GM12874 (cell line): ENCODE measurements around the gene YAP1.

Experiments used
- TF ChIP-seq, protein P1 (sequence below): IDR thresholded peaks from 2 replicates; pipeline ENCODE4 v1.5.1; 2011; ENCODE audit warnings: low read depth, mild to moderate bottlenecking, control low read depth, low read length, moderate library complexity; ENCODE audit not compliant: insufficient read depth

YAP1 gene

DNA sequence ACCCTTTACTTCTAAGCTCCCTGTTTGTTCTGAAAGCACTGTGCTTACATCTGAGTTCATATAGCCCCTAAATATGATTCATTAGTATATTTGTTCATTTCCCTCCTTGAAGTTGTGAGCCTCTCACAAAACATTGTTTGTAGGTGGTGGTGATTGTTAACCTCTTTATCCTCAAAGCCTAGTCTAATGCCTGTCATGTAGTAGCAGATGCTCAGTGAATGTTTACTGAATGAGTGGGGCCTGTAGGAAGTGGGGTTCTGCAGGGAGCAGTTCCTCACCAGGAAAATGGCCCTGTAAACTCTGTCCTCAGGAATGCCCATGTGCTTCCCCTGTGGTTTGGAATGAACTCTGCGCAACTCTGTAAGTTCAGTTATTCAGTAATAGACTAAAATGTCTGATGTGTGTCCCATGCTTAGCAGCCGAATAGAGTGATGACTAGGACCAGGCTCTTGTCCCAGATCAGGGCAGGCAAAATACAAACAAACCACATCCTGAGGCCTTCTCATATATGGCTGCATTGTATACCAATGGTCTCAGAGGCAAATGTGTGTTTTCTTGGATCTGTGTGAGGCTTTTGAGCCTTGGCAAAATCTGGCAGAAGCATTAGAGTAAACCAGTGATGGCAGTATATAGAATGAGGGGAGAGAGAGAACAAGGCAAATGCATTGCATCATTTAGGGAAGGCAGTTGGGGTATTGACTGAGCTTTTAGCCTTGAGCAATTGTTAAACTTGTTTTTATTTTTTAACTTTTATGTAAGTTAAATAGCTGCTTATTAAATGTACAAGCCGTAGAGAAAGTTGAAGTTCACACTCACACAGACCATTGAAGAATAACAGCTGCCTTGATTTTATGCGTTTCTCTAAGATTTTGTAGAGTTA lies 115.7 kb downstream of the YAP1 start:
- TF ChIP-seq, protein P1, sequence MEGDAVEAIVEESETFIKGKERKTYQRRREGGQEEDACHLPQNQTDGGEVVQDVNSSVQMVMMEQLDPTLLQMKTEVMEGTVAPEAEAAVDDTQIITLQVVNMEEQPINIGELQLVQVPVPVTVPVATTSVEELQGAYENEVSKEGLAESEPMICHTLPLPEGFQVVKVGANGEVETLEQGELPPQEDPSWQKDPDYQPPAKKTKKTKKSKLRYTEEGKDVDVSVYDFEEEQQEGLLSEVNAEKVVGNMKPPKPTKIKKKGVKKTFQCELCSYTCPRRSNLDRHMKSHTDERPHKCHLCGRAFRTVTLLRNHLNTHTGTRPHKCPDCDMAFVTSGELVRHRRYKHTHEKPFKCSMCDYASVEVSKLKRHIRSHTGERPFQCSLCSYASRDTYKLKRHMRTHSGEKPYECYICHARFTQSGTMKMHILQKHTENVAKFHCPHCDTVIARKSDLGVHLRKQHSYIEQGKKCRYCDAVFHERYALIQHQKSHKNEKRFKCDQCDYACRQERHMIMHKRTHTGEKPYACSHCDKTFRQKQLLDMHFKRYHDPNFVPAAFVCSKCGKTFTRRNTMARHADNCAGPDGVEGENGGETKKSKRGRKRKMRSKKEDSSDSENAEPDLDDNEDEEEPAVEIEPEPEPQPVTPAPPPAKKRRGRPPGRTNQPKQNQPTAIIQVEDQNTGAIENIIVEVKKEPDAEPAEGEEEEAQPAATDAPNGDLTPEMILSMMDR = no peak

DNA sequence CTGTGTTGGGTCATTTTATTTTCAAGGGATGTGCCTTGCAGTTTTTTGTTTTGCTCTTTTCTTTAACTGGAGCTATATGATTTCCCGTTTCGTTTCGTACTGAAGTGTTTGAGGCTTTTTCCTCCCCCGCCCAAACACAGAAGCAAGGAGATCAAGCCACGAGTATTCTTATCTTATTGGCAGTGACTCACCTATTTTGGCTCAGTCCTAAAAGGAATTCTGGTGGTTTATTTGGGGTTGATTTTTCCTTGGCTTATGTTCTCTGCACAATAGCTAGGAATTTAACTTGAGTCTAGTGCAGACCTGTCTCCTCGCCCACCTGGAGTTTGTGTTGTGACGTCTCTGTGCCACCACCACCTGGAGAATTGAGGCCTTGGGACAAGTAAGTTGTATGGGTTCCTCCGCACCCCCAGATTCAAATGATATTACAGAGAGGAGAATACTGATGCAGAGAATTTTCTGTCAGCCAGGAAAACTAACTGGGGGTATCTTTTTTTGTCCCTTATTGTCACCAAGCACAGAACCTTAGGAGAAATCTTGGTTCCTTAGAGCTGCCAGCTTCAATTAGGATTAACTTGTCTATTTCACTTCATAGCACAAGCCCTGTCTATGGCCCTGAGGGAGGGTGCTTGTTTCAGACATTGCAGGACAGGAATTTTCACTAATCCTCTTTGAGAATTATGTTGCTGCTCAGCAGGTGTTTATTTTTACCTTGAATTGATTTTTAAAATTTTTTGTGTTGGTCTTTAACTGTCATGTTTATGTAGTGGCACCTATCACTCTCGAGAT lies 116.6 kb downstream of the YAP1 start:
- TF ChIP-seq, protein P1 = no peak

DNA sequence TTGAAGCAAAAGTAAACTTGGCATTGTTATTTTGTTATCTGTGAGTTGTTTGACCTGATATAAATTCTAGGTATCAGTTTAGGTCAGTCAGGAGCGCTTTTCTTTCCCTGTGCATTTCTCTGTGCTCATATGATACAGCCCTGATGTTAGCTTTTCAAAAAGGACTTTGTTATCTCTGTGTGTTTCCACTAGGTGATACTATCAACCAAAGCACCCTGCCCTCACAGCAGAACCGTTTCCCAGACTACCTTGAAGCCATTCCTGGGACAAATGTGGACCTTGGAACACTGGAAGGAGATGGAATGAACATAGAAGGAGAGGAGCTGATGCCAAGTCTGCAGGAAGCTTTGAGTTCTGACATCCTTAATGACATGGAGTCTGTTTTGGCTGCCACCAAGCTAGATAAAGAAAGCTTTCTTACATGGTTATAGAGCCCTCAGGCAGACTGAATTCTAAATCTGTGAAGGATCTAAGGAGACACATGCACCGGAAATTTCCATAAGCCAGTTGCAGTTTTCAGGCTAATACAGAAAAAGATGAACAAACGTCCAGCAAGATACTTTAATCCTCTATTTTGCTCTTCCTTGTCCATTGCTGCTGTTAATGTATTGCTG lies 119.4 kb downstream of the YAP1 start:
- TF ChIP-seq, protein P1 = no peak

DNA sequence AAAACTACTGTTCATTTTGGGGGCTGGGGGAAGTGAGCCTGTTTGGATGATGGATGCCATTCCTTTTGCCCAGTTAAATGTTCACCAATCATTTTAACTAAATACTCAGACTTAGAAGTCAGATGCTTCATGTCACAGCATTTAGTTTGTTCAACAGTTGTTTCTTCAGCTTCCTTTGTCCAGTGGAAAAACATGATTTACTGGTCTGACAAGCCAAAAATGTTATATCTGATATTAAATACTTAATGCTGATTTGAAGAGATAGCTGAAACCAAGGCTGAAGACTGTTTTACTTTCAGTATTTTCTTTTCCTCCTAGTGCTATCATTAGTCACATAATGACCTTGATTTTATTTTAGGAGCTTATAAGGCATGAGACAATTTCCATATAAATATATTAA lies 119.9 kb downstream of the YAP1 start:
- TF ChIP-seq, protein P1 = no peak

DNA sequence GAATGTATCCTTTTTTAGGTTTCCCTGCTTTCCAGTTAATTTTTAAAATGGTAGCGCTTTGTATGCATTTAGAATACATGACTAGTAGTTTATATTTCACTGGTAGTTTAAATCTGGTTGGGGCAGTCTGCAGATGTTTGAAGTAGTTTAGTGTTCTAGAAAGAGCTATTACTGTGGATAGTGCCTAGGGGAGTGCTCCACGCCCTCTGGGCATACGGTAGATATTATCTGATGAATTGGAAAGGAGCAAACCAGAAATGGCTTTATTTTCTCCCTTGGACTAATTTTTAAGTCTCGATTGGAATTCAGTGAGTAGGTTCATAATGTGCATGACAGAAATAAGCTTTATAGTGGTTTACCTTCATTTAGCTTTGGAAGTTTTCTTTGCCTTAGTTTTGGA lies 120.7 kb downstream of the YAP1 start:
- TF ChIP-seq, protein P1 = no peak

DNA sequence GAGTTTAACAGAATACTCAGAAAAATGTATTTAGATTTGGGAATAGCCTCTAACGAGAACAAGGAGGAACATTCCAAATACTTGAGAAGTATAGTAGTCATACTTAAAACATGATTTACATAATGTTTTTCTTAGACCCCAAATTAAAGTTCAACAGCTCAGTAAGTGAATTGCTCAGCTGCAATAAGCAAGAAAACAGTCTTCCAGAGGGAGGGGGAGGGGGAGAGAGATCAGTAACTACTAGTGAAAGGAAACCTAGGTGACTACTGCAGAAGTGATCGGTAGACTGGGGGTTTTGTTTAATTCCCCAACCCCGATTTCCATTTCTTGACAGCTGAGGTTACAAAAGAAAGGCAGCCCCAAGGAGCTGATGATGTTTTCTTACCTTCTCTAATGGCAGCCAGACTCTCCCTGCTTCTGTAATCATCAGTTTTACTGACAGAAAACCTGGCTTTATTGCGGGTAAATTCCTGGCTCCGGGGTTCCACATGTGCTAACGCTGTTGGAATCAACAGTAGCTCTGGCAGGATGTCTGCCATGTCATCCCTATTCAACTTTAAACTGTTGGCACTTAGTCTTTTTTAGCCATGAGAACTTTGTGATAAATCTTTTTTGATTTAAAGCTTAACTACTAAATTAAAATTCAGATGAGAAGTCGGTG lies 124.7 kb downstream of the YAP1 start:
- TF ChIP-seq, protein P1 = no peak

DNA sequence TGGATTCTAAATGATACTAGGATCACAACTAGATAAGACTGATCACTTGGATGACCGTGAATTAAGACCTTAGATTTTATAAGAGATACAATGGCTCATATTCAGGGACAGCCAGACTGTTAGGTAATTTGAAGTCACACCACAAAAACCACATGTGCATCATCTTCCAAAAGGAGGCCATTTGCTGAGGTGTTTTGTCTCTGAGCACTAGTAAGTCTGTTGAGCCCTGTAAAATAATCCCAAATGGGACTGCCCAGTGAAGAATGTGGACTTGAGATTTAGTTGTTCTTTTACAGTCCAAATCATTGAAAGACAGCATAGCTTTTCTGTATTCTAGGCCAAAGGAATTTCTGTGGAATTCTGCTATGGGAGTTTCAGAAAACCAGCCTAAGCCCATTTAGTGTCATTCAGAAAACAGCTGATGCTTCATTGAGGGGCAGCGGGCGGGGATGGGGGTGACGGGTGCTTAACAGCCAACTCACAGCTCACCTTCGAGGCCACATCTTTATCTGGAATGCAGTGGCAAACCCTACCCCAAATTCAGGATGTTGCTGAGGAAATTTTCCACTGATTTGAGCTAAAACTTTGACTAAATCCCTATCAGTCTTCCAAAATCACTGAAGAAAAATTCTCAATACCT lies 127.0 kb downstream of the YAP1 start:
- TF ChIP-seq, protein P1 = no peak
